GM18526 (cell line): ENCODE data around the gene TPCN2.

Experiments
- POLR2A ChIP-seq: IDR thresholded peaks from 3 replicates; pipeline ENCODE4 v1.6.1; 2011; ENCODE audit not compliant: insufficient read length; ENCODE audit errors: extremely low read depth

Gene TPCN2

GRCh38 chr11:69048694-69049489, at the start of gene TPCN2:
Gene TPCN2 (plus strand): TSS chr11:69048932. CDS start chr11:69048998, 66 bp downstream.
- TF ChIP-seq POLR2A: peak; percentile 82

GRCh38 chr11:68999093-68999747, 49.5 kb upstream of the TPCN2 start:
- no peak for TF ChIP-seq POLR2A

- no peak for TF ChIP-seq POLR2A
These were observed 48.3 kb upstream of the TPCN2 start for GRCh38 chr11:69000391-69000790.

GRCh38 chr11:69000831-69001242, 47.9 kb upstream of the TPCN2 start:
- TF ChIP-seq POLR2A: no peak

GRCh38 chr11:69001243-69002081, 47.3 kb upstream of the TPCN2 start:
- TF ChIP-seq POLR2A: no peak

- no peak for TF ChIP-seq POLR2A
These were observed 46.6 kb upstream of the TPCN2 start for GRCh38 chr11:69002110-69002569.

GRCh38 chr11:69002570-69003231, 46.0 kb upstream of the TPCN2 start:
- no peak for TF ChIP-seq POLR2A

- no peak for TF ChIP-seq POLR2A
These were observed 45.3 kb upstream of the TPCN2 start for GRCh38 chr11:69003301-69003865.

GRCh38 chr11:69003866-69004367, 44.8 kb upstream of the TPCN2 start:
- no peak for TF ChIP-seq POLR2A

GRCh38 chr11:69004411-69005182, 44.1 kb upstream of the TPCN2 start:
- no peak for TF ChIP-seq POLR2A

- TF ChIP-seq POLR2A: no peak
These were observed 43.5 kb upstream of the TPCN2 start for GRCh38 chr11:69005183-69005630.

- TF ChIP-seq POLR2A: no peak
These were observed 42.9 kb upstream of the TPCN2 start for GRCh38 chr11:69005631-69006368.

- no peak for TF ChIP-seq POLR2A
These were observed 41.9 kb upstream of the TPCN2 start for GRCh38 chr11:69006816-69007215.
